ENCODE results near the gene CSNK1D. TPM values are rescaled to one million over a fixed set of nuclear protein-coding genes. Genes with fewer than 3 reads are reported as not detected.
"Not testable (repeated sequence)": the region's sequence is repeated elsewhere in the genome, so short reads cannot be mapped to it uniquely, and the experiment has no call there.

CSNK1D gene
- polyA plus RNA-seq, 4 donors: 103 to 141 (median 126) TPM

DNA sequence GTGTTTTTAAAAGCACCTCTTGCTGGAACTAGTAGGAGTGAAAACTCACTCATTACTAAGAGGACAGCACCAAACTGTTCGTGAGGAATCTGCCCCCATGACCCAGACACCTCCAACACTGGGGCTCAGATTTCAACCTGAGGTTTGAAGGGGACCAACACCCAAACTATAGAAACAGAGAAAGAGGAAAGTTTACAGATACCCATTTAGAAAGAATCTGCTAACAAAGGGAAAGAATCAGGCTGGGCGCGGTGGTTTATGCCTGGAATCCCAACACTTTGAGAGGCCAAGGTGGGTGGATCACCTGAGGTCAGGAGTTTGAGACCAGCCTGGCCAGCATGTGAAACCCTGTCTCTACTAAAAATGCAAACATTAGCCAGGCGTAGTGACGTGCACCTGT is 3.4 kb upstream of the CSNK1D start:
- DNase-seq (ENCODE audit: low read depth in 4 of 4, low spot score in 2 of 4): no peak

DNA sequence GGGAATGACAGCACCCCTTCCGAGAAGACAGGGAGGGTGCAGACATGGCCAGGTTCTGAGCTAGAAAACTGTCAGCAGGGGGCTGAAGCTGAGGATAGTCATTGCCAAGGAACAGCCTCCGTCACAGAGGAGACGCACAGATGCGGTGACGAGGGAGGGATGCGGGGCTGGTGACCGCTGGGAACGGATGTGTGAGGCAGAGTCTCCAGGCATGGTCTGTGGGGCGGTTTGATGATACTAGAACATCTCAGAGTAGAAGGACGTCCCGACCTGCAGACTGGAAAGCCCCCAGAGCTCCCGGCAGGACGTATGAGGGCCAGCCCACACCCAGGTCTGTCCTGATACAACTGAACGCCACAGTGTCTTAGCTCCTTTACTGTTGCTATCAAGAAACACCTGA is 1.8 kb upstream of the CSNK1D start:
- no peak for DNase-seq (ENCODE audit: low read depth in 4 of 4, low spot score in 2 of 4)

DNA sequence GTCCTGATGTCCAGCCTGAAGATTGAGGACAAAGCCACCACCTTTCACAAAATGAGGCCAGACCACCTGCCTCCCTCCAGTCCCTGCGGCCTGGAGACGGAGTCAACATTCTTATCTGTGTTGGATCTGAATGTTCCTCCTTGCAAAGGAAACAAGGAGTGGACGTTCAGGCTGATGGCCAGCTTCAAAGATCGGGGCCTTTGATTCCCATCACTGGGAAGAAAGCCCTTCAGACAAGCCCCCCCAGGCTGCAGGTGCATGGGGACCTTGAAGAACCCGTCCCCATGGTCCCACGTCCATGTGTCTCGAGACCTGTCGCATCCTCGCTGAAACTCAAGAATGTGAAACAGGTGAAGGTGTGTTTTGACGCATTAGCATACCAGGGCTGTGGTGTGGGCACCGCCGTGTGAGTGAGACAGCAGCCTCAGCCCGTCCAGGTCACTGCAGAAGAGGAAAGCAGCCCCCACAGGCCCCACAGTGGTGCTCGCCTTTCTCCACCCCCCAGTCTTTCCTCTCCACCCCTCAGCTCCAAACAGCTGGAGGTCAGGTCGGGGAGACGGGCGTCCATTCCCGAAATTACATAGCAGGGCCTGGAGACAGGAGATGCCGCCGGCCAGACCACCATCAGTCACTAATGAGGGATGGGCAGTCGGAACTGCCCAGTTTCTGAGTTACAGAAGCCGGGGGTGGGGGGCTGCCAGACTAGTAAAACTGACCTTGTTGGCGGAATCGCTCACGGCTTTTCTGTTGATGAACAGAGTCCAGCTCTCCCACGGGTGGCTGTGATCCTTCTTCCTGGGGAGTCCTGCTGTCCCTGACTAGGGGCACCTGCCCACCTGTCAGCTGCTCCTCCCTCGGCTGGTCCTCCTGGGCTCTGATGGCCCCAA is 877 bp upstream of the CSNK1D start:
- no peak for DNase-seq (ENCODE audit: low read depth in 4 of 4, low spot score in 2 of 4)

DNA sequence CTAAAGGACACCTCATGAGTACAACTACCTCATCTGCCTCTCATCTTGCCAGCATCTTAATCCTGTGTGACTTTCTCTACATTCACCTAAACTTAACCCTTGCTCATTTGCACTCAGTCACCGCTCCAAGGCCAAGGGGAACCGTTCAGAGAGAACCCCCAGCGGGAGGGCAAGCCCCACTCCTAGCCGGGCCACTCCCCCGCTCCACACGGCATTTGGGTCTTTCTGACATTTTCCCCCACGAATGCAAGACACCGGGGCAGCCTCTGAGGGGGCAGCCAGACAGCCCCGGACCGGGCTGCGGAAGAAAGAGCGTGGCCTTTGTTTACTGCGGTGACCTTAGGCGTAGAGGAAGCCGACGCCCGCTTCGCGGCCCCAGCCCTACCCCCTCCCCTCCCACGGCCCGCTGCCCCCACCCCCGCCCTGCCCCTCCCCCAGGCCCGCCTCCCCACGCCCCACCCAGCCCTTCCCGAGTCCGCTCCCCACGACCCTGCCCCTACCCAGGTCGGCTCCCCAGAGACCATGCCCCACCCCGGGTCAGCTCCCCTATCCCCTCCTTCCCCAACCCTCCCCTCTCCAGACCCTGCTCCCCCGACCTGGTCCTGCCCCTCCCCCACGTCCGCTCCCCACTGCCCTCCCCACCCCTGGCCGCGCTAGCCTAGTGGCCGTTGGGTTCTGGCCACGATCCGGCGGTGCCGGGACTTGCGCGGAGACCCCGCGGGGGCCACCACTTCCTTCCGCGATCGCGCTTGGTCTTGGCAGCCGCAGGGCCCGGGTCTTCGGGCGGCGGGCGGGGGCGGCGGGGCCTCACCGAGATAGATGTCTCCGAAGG is 789 bp downstream of the CSNK1D start:
- DNase-seq (ENCODE audit: low read depth in 4 of 4, low spot score in 2 of 4): no peak

DNA sequence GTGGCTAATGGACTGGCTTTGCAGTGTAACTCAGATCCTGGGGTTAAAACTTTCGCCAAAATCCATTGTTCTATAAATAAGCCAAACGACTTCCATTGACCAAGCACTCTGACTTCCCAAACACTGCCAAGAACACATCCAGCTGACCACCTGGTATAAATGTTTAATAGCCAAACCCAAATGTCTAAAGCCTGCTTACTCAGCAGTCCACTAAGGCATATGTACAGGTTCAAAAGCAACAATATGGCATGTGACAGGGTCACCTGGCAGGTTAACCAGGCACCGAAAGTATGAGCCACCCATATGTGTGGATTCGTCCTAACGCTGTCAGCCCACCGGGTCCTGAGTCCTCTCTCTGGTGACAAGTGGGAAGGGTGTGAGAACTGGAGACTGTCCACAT is 2.1 kb downstream of the CSNK1D start:
- DNase-seq (ENCODE audit: low read depth in 4 of 4, low spot score in 2 of 4): no peak

DNA sequence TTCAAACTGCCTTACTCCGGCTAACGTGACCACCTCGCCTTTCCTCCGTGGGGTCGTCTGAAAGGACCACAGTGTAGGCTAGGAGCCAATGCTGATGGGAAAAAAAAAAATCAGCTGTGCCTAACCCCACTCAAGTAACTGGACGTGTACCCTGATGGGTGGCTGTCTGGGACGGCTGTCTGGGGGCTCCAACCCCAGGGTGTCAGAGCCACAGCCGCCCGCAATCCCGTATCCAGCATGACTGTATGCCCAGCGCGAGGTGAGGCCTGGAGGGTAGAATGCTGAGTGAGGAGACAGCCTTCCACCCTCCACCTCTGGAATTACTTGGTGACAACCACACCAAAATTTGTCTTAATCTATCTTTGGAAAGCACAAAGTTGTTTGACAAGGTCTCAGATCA is 2.8 kb downstream of the CSNK1D start:
- no peak for DNase-seq (ENCODE audit: low read depth in 4 of 4, low spot score in 2 of 4)

DNA sequence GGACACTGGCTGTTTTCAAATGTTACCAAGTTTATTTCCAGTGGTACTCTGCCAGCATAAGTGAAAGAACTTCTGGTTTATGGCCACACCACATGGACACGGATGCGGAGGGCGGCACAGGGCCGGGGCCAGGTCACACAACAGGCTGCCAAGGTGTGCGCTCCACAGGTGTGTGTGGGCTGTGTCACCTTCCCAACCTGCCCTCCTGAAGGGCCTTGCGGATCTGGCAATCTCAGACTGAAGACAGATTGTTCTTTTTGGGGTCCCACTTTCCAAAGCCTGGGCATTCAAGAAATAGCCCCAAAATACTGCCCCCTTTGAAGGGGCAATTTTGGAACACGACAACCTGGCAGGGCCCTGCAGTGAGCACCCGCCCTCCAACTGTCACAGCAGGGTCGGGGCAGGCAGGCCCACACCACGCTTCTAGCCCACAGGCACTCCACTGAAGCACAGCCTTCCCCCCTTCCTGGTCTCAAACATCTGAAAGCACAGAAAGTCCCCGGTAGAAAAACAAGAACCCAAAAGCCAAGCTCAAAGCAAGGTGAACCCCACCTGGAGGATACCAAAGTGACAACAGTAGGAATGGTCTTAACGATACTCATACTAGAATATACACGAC is 3.5 kb downstream of the CSNK1D start:
- no peak for DNase-seq (ENCODE audit: low read depth in 4 of 4, low spot score in 2 of 4)

DNA sequence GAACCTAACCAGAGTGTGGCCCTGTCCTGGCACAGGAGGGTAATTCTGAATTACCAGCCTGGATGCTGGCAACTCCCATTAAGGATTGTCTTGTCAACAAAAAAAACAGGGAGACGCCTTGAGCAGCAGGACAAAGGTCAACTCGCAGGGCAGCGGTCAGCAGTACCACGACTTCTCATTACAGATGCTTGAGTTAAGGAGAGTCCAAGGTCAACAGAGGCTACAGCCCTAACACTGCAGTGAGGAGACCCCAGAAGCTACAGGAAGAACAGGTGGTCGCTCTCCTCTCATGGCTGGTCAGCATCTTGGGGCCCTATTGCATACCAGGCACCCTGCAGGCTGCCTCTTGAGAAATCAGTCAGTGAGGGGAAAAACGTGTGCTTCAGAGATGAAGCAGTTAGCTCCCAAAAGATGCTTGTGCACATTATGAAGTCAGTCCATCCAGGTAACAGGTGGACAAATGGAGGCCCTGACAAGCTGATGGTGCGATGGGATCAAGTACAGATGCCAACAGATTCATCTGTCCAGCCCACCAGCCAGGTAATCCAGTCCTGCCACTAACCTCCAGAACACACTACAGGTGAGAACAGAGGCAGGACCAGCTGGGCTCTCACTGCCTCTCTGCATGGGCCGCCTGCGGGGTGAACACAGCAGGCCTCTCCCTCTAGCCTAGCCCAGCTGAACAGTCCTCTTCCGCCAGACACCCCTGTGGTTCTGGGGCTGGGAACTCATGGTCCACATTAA is 4.2 kb downstream of the CSNK1D start:
- DNase-seq (ENCODE audit: low read depth in 4 of 4, low spot score in 2 of 4): no peak

DNA sequence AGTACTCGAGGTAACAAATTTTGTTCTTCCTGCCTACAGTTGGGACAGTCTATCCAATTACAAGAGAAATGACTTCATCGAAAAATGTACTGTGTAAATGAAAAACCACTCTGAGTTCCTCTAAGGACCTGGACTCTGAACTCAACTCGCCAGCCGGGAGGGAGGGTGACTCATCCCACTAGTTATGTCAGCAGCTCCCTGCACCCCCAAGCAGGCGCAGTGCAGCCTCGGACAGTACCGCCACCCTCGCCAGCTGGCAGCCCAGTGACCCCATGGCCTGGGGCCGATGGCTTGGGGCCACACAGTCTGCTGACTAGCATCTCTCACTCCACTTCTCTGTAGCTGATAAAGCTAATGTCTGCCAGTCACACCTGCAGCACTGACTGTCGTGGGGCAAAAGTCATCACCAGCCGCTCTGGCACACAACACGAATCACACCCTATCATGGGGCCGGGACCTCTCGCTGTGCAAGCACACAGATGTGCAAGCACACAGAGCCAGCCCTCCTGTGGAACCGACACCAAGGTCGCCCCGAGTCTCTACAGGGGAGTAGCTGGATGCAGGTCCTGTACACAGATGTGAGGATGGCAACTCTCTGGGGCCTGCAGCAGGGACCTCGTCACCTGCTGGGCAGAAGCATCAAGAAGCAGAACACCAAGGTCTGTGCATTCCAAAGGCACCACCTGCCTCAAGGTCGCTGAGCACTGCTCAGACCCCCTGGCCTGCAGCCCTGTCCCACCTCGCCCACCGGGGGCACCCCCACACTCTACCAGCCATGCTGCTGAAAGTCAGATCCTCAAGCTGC is 5.7 kb downstream of the CSNK1D start:
- no peak for DNase-seq (ENCODE audit: low read depth in 4 of 4, low spot score in 2 of 4)

DNA sequence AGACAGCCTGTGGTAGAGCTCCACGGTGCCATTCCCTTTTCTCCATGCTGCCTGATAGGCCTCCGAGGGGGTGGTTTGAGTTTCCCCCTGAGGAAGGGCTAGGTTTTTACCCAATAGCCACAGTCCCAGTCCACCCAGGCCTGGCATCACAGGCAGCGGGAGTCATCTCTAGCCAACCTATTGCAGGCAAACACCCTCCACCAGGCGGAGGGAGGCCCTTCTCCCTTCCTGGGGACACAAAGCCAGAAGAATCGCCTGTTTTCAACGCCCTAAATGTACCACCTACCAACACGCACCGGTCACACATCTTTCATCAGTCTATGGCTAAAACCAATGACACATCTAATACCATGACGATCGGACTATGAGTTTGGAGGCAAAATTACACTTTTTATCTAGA is 7.4 kb downstream of the CSNK1D start:
- DNase-seq (ENCODE audit: low read depth in 4 of 4, low spot score in 2 of 4): no peak

DNA sequence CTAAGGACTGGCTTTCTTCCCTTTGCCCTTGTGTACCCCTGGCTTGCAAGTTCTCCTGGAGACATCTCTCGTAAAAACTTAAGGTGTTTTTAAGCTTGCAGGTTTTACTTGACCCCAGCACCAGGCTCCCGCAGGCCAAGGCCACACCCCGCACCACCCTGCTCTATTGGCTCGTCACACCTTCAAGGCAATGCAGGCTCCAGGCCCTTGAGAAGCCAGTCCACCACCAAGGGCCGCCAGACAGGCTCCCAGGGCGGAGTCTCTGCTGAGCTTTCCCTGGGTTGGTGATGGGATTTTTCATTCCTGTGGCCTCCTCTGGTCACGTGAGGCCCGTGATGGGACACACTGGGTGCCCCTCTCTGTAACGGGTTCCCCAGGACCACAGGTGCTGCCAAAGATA is 9.9 kb downstream of the CSNK1D start:
- no peak for DNase-seq (ENCODE audit: low read depth in 4 of 4, low spot score in 2 of 4)

DNA sequence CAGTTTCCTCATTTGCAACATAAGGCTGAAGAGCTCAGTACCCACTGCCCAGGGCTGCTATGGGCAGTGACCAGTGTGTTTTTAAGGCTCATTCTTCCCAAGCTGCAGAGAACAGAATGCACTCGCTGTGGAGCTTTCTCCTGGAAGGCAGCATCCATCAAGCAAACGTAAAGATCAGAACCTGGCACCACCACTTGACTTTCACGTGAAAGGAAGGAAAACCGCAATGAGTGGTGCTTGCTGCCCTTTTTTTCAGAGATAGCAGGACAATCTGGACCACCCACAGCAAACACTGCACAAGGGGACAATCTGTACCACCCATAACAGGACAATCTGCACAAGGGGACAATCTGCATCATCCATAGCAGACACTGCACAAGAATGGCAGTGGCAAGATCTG is 11.2 kb downstream of the CSNK1D start:
- DNase-seq (ENCODE audit: low read depth in 4 of 4, low spot score in 2 of 4): no peak

DNA sequence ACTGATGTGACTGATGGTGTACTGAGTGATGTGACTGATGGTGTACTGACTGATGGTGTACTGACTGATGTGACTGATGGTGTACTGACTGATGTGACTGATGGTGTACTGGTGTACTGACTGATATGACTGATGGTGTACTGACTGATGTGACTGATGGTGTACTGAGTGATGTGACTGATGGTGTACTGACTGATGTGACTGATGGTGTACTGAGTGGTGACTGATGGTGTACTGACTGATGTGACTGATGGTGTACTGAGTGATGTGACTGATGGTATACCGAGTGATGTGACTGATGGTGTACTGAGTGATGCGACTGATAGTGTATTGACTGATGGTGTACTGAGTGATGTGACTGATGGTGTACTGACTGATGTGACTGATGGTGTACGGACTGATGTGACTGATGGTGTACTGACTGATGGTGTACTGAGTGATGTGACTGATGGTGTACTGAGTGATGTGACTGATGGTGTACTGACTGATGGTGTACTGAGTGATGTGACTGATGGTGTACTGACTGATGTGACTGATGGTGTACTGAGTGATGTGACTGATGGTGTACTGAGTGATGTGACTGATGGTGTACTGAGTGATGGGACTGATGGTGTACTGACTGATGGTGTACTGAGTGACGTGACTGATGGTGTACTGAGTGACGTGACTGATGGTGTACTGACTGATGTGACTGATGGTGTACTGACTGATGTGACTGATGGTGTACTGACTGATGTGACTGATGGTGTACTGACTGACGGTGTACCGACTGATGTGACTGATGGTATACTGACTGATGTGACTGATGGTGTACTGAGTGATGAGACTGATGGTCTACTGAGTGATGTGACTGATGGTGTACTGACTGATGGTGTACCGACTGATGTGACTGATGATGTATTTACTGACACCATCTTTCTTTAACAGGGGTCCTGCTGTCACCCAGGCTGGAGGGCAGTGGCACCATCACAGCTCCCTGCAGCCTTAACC is 13.2 kb downstream of the CSNK1D start:
- not testable (repeated sequence) for DNase-seq (ENCODE audit: low read depth in 4 of 4, low spot score in 2 of 4)

DNA sequence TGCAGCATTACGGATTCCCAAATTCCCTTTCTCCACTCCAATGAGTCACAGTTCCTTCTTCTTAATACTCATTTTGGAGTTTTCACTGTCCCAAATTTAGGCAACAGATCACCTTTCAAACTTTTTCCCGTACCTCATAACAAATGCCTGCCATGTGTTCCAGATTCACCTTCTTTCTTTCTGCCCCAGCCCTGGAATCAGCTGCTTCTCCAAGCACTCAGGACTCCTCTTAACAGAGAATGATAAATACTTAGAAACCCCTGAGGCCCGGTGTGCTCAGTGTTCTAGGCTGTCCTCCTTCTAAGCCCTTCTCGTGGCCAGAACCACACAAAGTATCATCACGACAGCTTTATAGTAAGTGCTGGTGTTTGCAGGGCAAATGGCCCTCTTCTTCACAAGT is 14.9 kb downstream of the CSNK1D start:
- DNase-seq (ENCODE audit: low read depth in 4 of 4, low spot score in 2 of 4): no peak

DNA sequence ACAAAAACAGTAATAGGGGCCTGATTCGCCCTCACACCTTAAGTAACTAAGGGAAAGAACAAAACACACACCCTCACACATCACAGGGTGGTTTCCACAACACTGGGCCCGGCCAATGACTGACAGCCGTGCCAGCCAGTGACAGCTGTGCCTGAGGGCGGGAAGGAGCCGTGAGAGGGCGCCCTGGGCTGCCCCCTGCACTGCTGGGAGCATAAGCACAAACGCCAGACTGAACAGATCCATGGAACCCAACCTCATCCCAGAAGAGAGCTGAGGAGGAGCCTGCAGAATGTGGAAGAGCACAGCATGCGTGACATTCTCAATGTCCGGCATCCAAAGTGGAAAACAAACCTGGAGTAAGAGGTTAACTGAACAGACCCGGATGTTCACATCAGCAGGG is 16.0 kb downstream of the CSNK1D start:
- DNase-seq (ENCODE audit: low read depth in 4 of 4, low spot score in 2 of 4): no peak

DNA sequence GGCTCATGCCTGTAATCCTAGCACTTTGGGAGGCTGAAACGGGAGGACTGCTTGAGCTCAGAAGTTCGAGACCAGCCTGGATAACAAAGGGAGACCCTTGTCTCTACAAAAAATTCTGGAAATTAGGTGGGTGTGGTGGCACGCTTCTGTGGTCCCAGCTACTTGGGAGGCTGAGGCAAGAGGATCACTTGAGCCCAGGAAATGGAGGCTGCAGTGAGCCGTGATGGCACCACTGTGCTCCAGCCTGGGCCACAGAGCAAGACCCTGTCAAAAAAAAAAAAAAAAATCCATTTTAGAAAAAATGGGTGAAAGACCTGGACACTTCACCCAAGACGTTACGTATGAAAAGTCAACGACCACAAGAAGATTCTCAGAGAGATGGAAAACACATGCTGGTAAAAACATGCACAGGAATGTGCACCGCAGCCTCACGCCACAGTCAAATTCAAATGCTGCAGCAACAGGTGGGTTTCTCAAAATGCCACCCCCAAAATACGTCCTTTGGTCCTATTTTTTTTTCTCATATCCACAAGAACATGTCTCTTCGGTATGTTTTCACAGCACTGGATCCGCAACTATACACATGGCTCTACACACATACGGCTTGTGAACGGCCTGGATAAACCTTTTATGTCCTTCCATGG is 17.1 kb downstream of the CSNK1D start:
- DNase-seq (ENCODE audit: low read depth in 4 of 4, low spot score in 2 of 4): no peak

DNA sequence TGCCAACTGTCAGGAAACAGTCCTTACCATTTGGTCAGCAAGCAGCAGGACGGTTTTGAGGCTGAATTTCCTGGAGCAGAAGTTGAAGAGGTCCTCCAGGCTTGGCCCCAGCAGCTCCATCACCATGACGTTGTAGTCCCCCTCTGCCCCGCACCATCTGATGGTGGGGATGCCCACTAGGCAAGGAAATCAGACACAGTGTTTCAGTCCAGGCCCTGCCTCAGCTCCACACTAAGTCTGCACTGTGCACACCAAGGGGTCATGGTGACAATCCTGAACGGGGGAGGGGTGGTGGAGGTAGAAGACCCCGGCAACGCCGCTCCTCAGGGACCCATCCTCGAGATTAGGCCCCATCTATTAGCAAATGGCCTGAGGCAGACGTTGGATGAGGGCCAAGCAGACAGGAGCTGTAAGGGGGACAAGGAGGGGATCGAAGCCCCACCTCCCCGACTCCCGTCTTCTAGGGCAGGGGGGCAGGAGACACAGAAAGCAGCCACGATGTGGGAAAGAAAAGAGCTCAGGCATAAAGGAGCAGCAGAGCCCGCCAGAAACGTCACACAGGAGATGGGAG is 18.0 kb downstream of the CSNK1D start:
- DNase-seq (ENCODE audit: low read depth in 4 of 4, low spot score in 2 of 4): no peak

DNA sequence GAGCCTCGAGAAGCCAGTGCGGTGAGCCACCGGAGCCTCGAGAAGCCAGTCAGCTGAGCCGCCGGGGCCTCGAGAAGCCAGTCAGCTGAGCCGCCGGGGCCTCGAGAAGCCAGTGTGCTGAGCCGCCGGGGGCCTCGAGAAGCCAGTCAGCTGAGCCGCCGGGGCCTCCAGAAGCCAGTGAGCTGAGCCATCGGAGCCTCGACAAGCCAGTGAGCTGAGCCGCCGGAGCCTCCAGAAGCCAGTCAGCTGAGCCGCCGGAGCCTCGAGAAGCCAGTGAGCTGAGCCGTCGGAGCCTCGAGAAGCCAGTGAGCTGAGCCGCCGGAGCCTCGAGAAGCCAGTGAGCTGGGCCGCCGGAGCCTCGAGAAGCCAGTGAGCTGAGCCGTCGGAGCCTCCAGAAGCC is 18.8 kb downstream of the CSNK1D start:
- not testable (repeated sequence) for DNase-seq (ENCODE audit: low read depth in 4 of 4, low spot score in 2 of 4)
